KMS-11 (cell line): ENCODE data around the gene CPNE5.

Source experiments
- H2AFZ ChIP-seq: fragments of 200-600 bp; sonication (generic); 2 replicates; pipeline ENCODE4 v1.6.1; 2016; ENCODE audit warnings: antibody characterized with exemption, mixed run types, low read depth
- H3K27ac ChIP-seq: fragments of 200-600 bp; sonication (generic); 2 replicates; pipeline ENCODE4 v1.6.1; 2016; ENCODE audit warnings: mild to moderate bottlenecking, mixed run types
- H3K27me3 ChIP-seq: fragments of 200-600 bp; sonication (generic); 2 replicates; pipeline ENCODE4 v1.6.1; 2017; ENCODE audit warnings: mild to moderate bottlenecking, low read depth, mixed run types, moderate library complexity; ENCODE audit not compliant: insufficient read depth
- H3K36me3 ChIP-seq: fragments of 200-600 bp; sonication (generic); 2 replicates; pipeline ENCODE4 v1.6.1; 2017; ENCODE audit warnings: mild to moderate bottlenecking, mixed run types; ENCODE audit not compliant: insufficient read depth
- H3K4me1 ChIP-seq: fragments of 200-600 bp; sonication (generic); 2 replicates; pipeline ENCODE4 v1.6.1; 2016; ENCODE audit warnings: mild to moderate bottlenecking, low read depth, mixed run types; ENCODE audit not compliant: poor library complexity, severe bottlenecking
- H3K4me2 ChIP-seq: fragments of 200-600 bp; sonication (generic); 2 replicates; pipeline ENCODE4 v1.7.0; 2016; ENCODE audit warnings: mild to moderate bottlenecking, mixed run types
- H3K4me3 ChIP-seq: fragments of 200-600 bp; sonication (generic); IDR thresholded peaks from 2 replicates; pipeline ENCODE4 v1.6.1; 2017; ENCODE audit warnings: low read depth, low read length, mixed read lengths; ENCODE audit not compliant: insufficient read depth
- H3K79me2 ChIP-seq: fragments of 200-600 bp; sonication (generic); 2 replicates; pipeline ENCODE4 v1.6.1; 2016; ENCODE audit warnings: low read depth, mixed run types; ENCODE audit not compliant: insufficient read depth
- H3K9ac ChIP-seq: fragments of 200-600 bp; sonication (generic); 2 replicates; pipeline ENCODE4 v1.6.1; 2016; ENCODE audit warnings: mild to moderate bottlenecking, mixed run types
- H4K20me1 ChIP-seq: fragments of 200-600 bp; sonication (generic); 2 replicates; pipeline ENCODE4 v1.6.1; 2016; ENCODE audit warnings: mild to moderate bottlenecking, mixed run types; ENCODE audit not compliant: insufficient read depth
- CTCF ChIP-seq: fragments of 200-600 bp; sonication (generic); conservative IDR thresholded peaks from 2 replicates; pipeline ENCODE4 v1.6.1; 2017; ENCODE audit warnings: low read depth, mild to moderate bottlenecking, antibody characterized with exemption, low read length, moderate library complexity, mixed read lengths

The CPNE5 gene

GRCh38 chr6:36691011-36691410, 148.2 kb downstream of the CPNE5 start:
- no peak overlapping the region for H2AFZ ChIP-seq
- no peaks in the 10 kb centered on the region for H3K27me3 ChIP-seq
- no peak overlapping the region for H3K4me2 ChIP-seq
- H3K4me1 ChIP-seq = no peaks in the 10 kb centered on the region
- H4K20me1 ChIP-seq = no peaks in the 10 kb centered on the region
- H3K9ac ChIP-seq = no peak overlapping the region
- H3K79me2 ChIP-seq = no peaks in the 10 kb centered on the region
- H3K36me3 ChIP-seq = no peaks in the 10 kb centered on the region
- no peak for TF ChIP-seq CTCF
- H3K27ac ChIP-seq = no peak overlapping the region
- H3K4me3 ChIP-seq = no peak overlapping the region
